GM12891 (cell line): ENCODE data around the gene FBXW11.

ENCODE experiments used
- PAX5 ChIP-seq: IDR thresholded peaks from 2 replicates; pipeline ENCODE4 v1.6.1; 2011; ENCODE audit warnings: low read length, moderate library complexity, mild to moderate bottlenecking; ENCODE audit not compliant: insufficient read depth, severe bottlenecking
- POLR2A ChIP-seq: IDR thresholded peaks from 2 replicates; pipeline ENCODE4 v1.6.1; 2011; ENCODE audit warnings: low read depth, low read length, control low read depth
- POLR2AphosphoS5 ChIP-seq: IDR thresholded peaks from 2 replicates; pipeline ENCODE4 v1.6.1; 2011; ENCODE audit warnings: low read depth, low read length, control low read depth
- POU2F2 ChIP-seq: IDR thresholded peaks from 2 replicates; pipeline ENCODE4 v1.6.1; 2011; ENCODE audit warnings: low read depth, mild to moderate bottlenecking, control low read depth, low read length, moderate library complexity
- SPI1 ChIP-seq: IDR thresholded peaks from 2 replicates; pipeline ENCODE4 v1.6.1; 2011; ENCODE audit warnings: low read depth, low read length, control low read depth
- TAF1 ChIP-seq: IDR thresholded peaks from 2 replicates; pipeline ENCODE4 v1.6.1; 2011; ENCODE audit warnings: low read depth, low read length, control low read depth

GRCh38 chr5:171845040-171845630 lies 161.3 kb downstream of the FBXW11 start:
- TF ChIP-seq TAF1 (no peak), POLR2AphosphoS5 (no peak), SPI1 (no peak), POLR2A (no peak), PAX5 (no peak), POU2F2 (no peak)
